ENCODE measurements around the gene RAD51B.
"Not testable (repeated sequence)": the region's sequence is repeated elsewhere in the genome, so short reads cannot be mapped to it uniquely, and the experiment has no call there.

Gene RAD51B

GRCh38 chr14:68181519-68182326, 362.1 kb downstream of the RAD51B start:
- no peak for DNase-seq (ENCODE audit: low read depth)
- H3K4me3 ChIP-seq (ENCODE audit: low read length), result no peak overlapping the region
- no peak for TF ChIP-seq CTCF (conservative IDR thresholded peaks at IDR 0.05; ENCODE audit: low read depth, low read length)

GRCh38 chr14:68182492-68182891, 362.9 kb downstream of the RAD51B start:
- no peak for TF ChIP-seq CTCF (conservative IDR thresholded peaks at IDR 0.05; ENCODE audit: low read depth, low read length)
- H3K4me3 ChIP-seq (ENCODE audit: low read length), result no peak overlapping the region
- no peak for DNase-seq (ENCODE audit: low read depth)

- not testable (repeated sequence) for DNase-seq (ENCODE audit: low read depth); H3K4me3 ChIP-seq (ENCODE audit: low read length)
Observed at GRCh38 chr14:68186500-68187276, 367.1 kb downstream of the RAD51B start.

- no peak for DNase-seq (ENCODE audit: low read depth)
- H3K4me3 ChIP-seq (ENCODE audit: low read length), result no peak overlapping the region
- no peak for TF ChIP-seq CTCF (conservative IDR thresholded peaks at IDR 0.05; ENCODE audit: low read depth, low read length)
Observed at GRCh38 chr14:68188174-68188573, 368.6 kb downstream of the RAD51B start.

- no peak for DNase-seq (ENCODE audit: low read depth)
- TF ChIP-seq CTCF (conservative IDR thresholded peaks at IDR 0.05; ENCODE audit: low read depth, low read length), result no peak
- no peak overlapping the region for H3K4me3 ChIP-seq (ENCODE audit: low read length)
Observed at GRCh38 chr14:68190032-68190431, 370.5 kb downstream of the RAD51B start.

GRCh38 chr14:68191567-68192321, 372.2 kb downstream of the RAD51B start:
- DNase-seq (ENCODE audit: low read depth), result no peak
- no peak overlapping the region for H3K4me3 ChIP-seq (ENCODE audit: low read length)
- TF ChIP-seq CTCF (conservative IDR thresholded peaks at IDR 0.05; ENCODE audit: low read depth, low read length), result no peak

- no peak overlapping the region for H3K4me3 ChIP-seq (ENCODE audit: low read length)
- DNase-seq (ENCODE audit: low read depth), result no peak
- TF ChIP-seq CTCF (conservative IDR thresholded peaks at IDR 0.05; ENCODE audit: low read depth, low read length), result no peak
Observed at GRCh38 chr14:68192935-68193334, 373.4 kb downstream of the RAD51B start.
